Measurements from ENCODE around the gene TCEA3.

TCEA3 gene

GRCh38 chr1:23428136-23428905 lies 3.8 kb upstream of the TCEA3 start:
- peaks cover 12% of the 10 kb centered on the region; the same call in 1 of the 2 replicates for H3K27me3 ChIP-seq (ENCODE audit: low read depth, low read length)
- H4K20me1 ChIP-seq (ENCODE audit: insufficient read depth, low read length) = no peaks in the 10 kb centered on the region

GRCh38 chr1:23427550-23427949 lies 3.0 kb upstream of the TCEA3 start:
- TF ChIP-seq EZH2phosphoT487 (IDR thresholded peaks at IDR 0.05; ENCODE audit: low read depth) = no peak
- no peak for TF ChIP-seq CTCF (IDR thresholded peaks at IDR 0.05; ENCODE audit: low read depth, low read length)
- Histone ChIP-seq H4K20me1 (ENCODE audit: insufficient read depth, low read length) (no peaks in the 10 kb centered on the region), H3K79me2 (ENCODE audit: low read length) (no peaks in the 10 kb centered on the region), H3K9ac (ENCODE audit: low read length) (no peak overlapping the region), H3K4me1 (ENCODE audit: low read length) (no peaks in the 10 kb centered on the region), H3K27me3 (ENCODE audit: low read depth, low read length) (peaks cover 12% of the 10 kb centered on the region; the same call in 1 of the 2 replicates), H3K9me3 (ENCODE audit: insufficient read depth, low read length) (no peaks in the 10 kb centered on the region), H2AFZ (ENCODE audit: low read depth, low read length) (no peak overlapping the region), H3K4me2 (ENCODE audit: low read length) (no peak overlapping the region), H3K4me3 (ENCODE audit: low read length) (no peak overlapping the region), H3K36me3 (replicated peaks; ENCODE audit: low read depth, low read length) (no peaks in the 10 kb centered on the region), H3K27ac (ENCODE audit: low read length) (no peak overlapping the region)

More at GRCh38 chr1:23428136-23428905, 3.8 kb upstream of the TCEA3 start:
- no peaks in the 10 kb centered on the region for H3K4me1 ChIP-seq (ENCODE audit: low read length)
- H2AFZ ChIP-seq (ENCODE audit: low read depth, low read length) = no peak overlapping the region
- no peak overlapping the region for H3K4me2 ChIP-seq (ENCODE audit: low read length)
- no peaks in the 10 kb centered on the region for H3K79me2 ChIP-seq (ENCODE audit: low read length)
- TF ChIP-seq CTCF (IDR thresholded peaks at IDR 0.05; ENCODE audit: low read depth, low read length) (no peak), EZH2phosphoT487 (IDR thresholded peaks at IDR 0.05; ENCODE audit: low read depth) (no peak)
- no peak overlapping the region for H3K9ac ChIP-seq (ENCODE audit: low read length)
- no peak overlapping the region for H3K4me3 ChIP-seq (ENCODE audit: low read length)
- H3K9me3 ChIP-seq (ENCODE audit: insufficient read depth, low read length) = no peaks in the 10 kb centered on the region
- no peaks in the 10 kb centered on the region for H3K36me3 ChIP-seq (replicated peaks; ENCODE audit: low read depth, low read length)
- no peak overlapping the region for H3K27ac ChIP-seq (ENCODE audit: low read length)

GRCh38 chr1:23426828-23427227 lies 2.3 kb upstream of the TCEA3 start:
- H2AFZ ChIP-seq (ENCODE audit: low read depth, low read length) = no peak overlapping the region
- H3K79me2 ChIP-seq (ENCODE audit: low read length) = no peaks in the 10 kb centered on the region
- no peak overlapping the region for H3K27ac ChIP-seq (ENCODE audit: low read length)
- H3K4me3 ChIP-seq (ENCODE audit: low read length) = no peak overlapping the region
- no peaks in the 10 kb centered on the region for H3K36me3 ChIP-seq (replicated peaks; ENCODE audit: low read depth, low read length)
- H3K9ac ChIP-seq (ENCODE audit: low read length) = no peak overlapping the region
- H4K20me1 ChIP-seq (ENCODE audit: insufficient read depth, low read length) = no peaks in the 10 kb centered on the region
- no peaks in the 10 kb centered on the region for H3K9me3 ChIP-seq (ENCODE audit: insufficient read depth, low read length)
- no peak for TF ChIP-seq CTCF (IDR thresholded peaks at IDR 0.05; ENCODE audit: low read depth, low read length)
- TF ChIP-seq EZH2phosphoT487 (IDR thresholded peaks at IDR 0.05; ENCODE audit: low read depth) = no peak
- no peaks in the 10 kb centered on the region for H3K4me1 ChIP-seq (ENCODE audit: low read length)
- no peak overlapping the region for H3K4me2 ChIP-seq (ENCODE audit: low read length)
- peaks cover 12% of the 10 kb centered on the region; the same call in 1 of the 2 replicates for H3K27me3 ChIP-seq (ENCODE audit: low read depth, low read length)

GRCh38 chr1:23425193-23425494 lies 596 bp upstream of the TCEA3 start:
- no peak for TF ChIP-seq CTCF (IDR thresholded peaks at IDR 0.05; ENCODE audit: low read depth, low read length)
- no peak for TF ChIP-seq EZH2phosphoT487 (IDR thresholded peaks at IDR 0.05; ENCODE audit: low read depth)
- no peaks in the 10 kb centered on the region for H4K20me1 ChIP-seq (ENCODE audit: insufficient read depth, low read length)
- no peak overlapping the region for H3K4me2 ChIP-seq (ENCODE audit: low read length)
- H2AFZ ChIP-seq (ENCODE audit: low read depth, low read length) = no peak overlapping the region
- no peaks in the 10 kb centered on the region for H3K9me3 ChIP-seq (ENCODE audit: insufficient read depth, low read length)
- no peaks in the 10 kb centered on the region for H3K79me2 ChIP-seq (ENCODE audit: low read length)
- H3K27me3 ChIP-seq (ENCODE audit: low read depth, low read length) = peaks cover 16% of the 10 kb centered on the region; the same call in 1 of the 2 replicates
- H3K4me3 ChIP-seq (ENCODE audit: low read length) = no peak overlapping the region
- no peak overlapping the region for H3K27ac ChIP-seq (ENCODE audit: low read length)
- no peaks in the 10 kb centered on the region for H3K4me1 ChIP-seq (ENCODE audit: low read length)
- no peaks in the 10 kb centered on the region for H3K36me3 ChIP-seq (replicated peaks; ENCODE audit: low read depth, low read length)
- H3K9ac ChIP-seq (ENCODE audit: low read length) = no peak overlapping the region
